DMS79 (cell line): ENCODE results near the gene SLC3A2.

Experiments
- DNase-seq: peaks from one replicate; lab custom pipeline; 2025; lab: John Stamatoyannopoulos, UW

Gene SLC3A2

GRCh38 chr11:62880231-62880802 is 379 bp upstream of the SLC3A2 start:
- no peak for DNase-seq

- peak; percentile 96 for DNase-seq
Observed at GRCh38 chr11:62881579-62882430, 1.1 kb downstream of the SLC3A2 start.

GRCh38 chr11:62882431-62882749 is 1.7 kb downstream of the SLC3A2 start:
- no peak for DNase-seq

- DNase-seq = no peak
Observed at GRCh38 chr11:62882788-62883501, 2.2 kb downstream of the SLC3A2 start.

GRCh38 chr11:62883673-62884072 is 3.0 kb downstream of the SLC3A2 start:
- DNase-seq = no peak

GRCh38 chr11:62885137-62885750 is 4.5 kb downstream of the SLC3A2 start:
- DNase-seq = no peak

- DNase-seq = no peak
Observed at GRCh38 chr11:62888406-62888805, 7.7 kb downstream of the SLC3A2 start.

- no peak for DNase-seq
Observed at GRCh38 chr11:62889126-62889483, 8.4 kb downstream of the SLC3A2 start.

GRCh38 chr11:62889484-62890437 is 9.1 kb downstream of the SLC3A2 start:
- no peak for DNase-seq

- no peak for DNase-seq
Observed at GRCh38 chr11:62892077-62892922, 11.6 kb downstream of the SLC3A2 start.

GRCh38 chr11:62895501-62895900 is 14.8 kb downstream of the SLC3A2 start:
- no peak for DNase-seq

- no peak for DNase-seq
Observed at GRCh38 chr11:62896049-62896448, 15.4 kb downstream of the SLC3A2 start.

GRCh38 chr11:62897311-62897710 is 16.6 kb downstream of the SLC3A2 start:
- no peak for DNase-seq

GRCh38 chr11:62898027-62898426 is 17.3 kb downstream of the SLC3A2 start:
- DNase-seq = no peak

GRCh38 chr11:62902932-62903331 is 22.2 kb downstream of the SLC3A2 start:
- no peak for DNase-seq

GRCh38 chr11:62905296-62905695 is 24.6 kb downstream of the SLC3A2 start:
- no peak for DNase-seq

- DNase-seq = peak; percentile 64
Observed at GRCh38 chr11:62905927-62906531, 25.3 kb downstream of the SLC3A2 start.

GRCh38 chr11:62908468-62909072 is 27.9 kb downstream of the SLC3A2 start:
- no peak for DNase-seq

GRCh38 chr11:62909107-62909894 is 28.6 kb downstream of the SLC3A2 start:
- DNase-seq = no peak
